ENCODE data around the gene HAX1.

Gene HAX1

GRCh38 chr1:154240294-154240833 is 32.1 kb upstream of the HAX1 start:
- peaks cover 59% of the 10 kb centered on the region for H3K79me2 ChIP-seq (ENCODE audit: control insufficient read depth, insufficient read depth, low read length, unreplicated experiment)

GRCh38 chr1:154241703-154242351 is 30.6 kb upstream of the HAX1 start:
- peaks cover 60% of the 10 kb centered on the region for H3K79me2 ChIP-seq (ENCODE audit: control insufficient read depth, insufficient read depth, low read length, unreplicated experiment)

More at GRCh38 chr1:154240294-154240833, 32.1 kb upstream of the HAX1 start:
- Histone ChIP-seq H3K4me3 (ENCODE audit: low read depth, low read length) (no peak overlapping the region), H3K36me3 (ENCODE audit: insufficient read depth, low read length) (peaks cover 65% of the 10 kb centered on the region), H3K27ac (ENCODE audit: low read depth, low read length) (no peak overlapping the region), H3K4me1 (ENCODE audit: control insufficient read depth, insufficient read depth, low read length, unreplicated experiment) (peaks cover 4% of the 10 kb centered on the region), H2AFZ (ENCODE audit: low read length, unreplicated experiment) (no peak overlapping the region), H3K27me3 (ENCODE audit: insufficient read depth, low read length) (no peaks in the 10 kb centered on the region)

GRCh38 chr1:154253671-154254070 is 18.8 kb upstream of the HAX1 start:
- H3K79me2 ChIP-seq (ENCODE audit: control insufficient read depth, insufficient read depth, low read length, unreplicated experiment), result peaks cover 2% of the 10 kb centered on the region
- H3K27me3 ChIP-seq (ENCODE audit: insufficient read depth, low read length), result no peaks in the 10 kb centered on the region
- H3K36me3 ChIP-seq (ENCODE audit: insufficient read depth, low read length), result peaks cover 66% of the 10 kb centered on the region
- no peak overlapping the region for H3K4me3 ChIP-seq (ENCODE audit: low read depth, low read length)
- no peak overlapping the region for H2AFZ ChIP-seq (ENCODE audit: low read length, unreplicated experiment)
- H3K27ac ChIP-seq (ENCODE audit: low read depth, low read length), result peak overlapping the region; percentile 13; the same call in 1 of the 2 replicates
- H3K4me1 ChIP-seq (ENCODE audit: control insufficient read depth, insufficient read depth, low read length, unreplicated experiment), result no peaks in the 10 kb centered on the region

More at GRCh38 chr1:154241703-154242351, 30.6 kb upstream of the HAX1 start:
- H3K27ac ChIP-seq (ENCODE audit: low read depth, low read length), result no peak overlapping the region
- H3K4me3 ChIP-seq (ENCODE audit: low read depth, low read length), result no peak overlapping the region
- H3K36me3 ChIP-seq (ENCODE audit: insufficient read depth, low read length), result peaks cover 64% of the 10 kb centered on the region
- H3K27me3 ChIP-seq (ENCODE audit: insufficient read depth, low read length), result no peaks in the 10 kb centered on the region
- H3K4me1 ChIP-seq (ENCODE audit: control insufficient read depth, insufficient read depth, low read length, unreplicated experiment), result peaks cover 4% of the 10 kb centered on the region
- H2AFZ ChIP-seq (ENCODE audit: low read length, unreplicated experiment), result no peak overlapping the region

GRCh38 chr1:154256686-154257085 is 15.7 kb upstream of the HAX1 start:
- peaks cover 71% of the 10 kb centered on the region for H3K36me3 ChIP-seq (ENCODE audit: insufficient read depth, low read length)
- H3K27ac ChIP-seq (ENCODE audit: low read depth, low read length), result no peak overlapping the region
- H3K4me1 ChIP-seq (ENCODE audit: control insufficient read depth, insufficient read depth, low read length, unreplicated experiment), result no peaks in the 10 kb centered on the region
- no peak overlapping the region for H3K4me3 ChIP-seq (ENCODE audit: low read depth, low read length)
- no peak overlapping the region for H2AFZ ChIP-seq (ENCODE audit: low read length, unreplicated experiment)
- no peaks in the 10 kb centered on the region for H3K27me3 ChIP-seq (ENCODE audit: insufficient read depth, low read length)
- peaks cover 2% of the 10 kb centered on the region for H3K79me2 ChIP-seq (ENCODE audit: control insufficient read depth, insufficient read depth, low read length, unreplicated experiment)

- Histone ChIP-seq H2AFZ (ENCODE audit: low read length, unreplicated experiment) (no peak overlapping the region), H3K4me1 (ENCODE audit: control insufficient read depth, insufficient read depth, low read length, unreplicated experiment) (peaks cover 3% of the 10 kb centered on the region), H3K27ac (ENCODE audit: low read depth, low read length) (no peak overlapping the region), H3K36me3 (ENCODE audit: insufficient read depth, low read length) (peaks cover 83% of the 10 kb centered on the region), H3K4me3 (ENCODE audit: low read depth, low read length) (no peak overlapping the region), H3K27me3 (ENCODE audit: insufficient read depth, low read length) (no peaks in the 10 kb centered on the region), H3K79me2 (ENCODE audit: control insufficient read depth, insufficient read depth, low read length, unreplicated experiment) (peaks cover 2% of the 10 kb centered on the region)
Observed at GRCh38 chr1:154258784-154259183, 13.6 kb upstream of the HAX1 start.

GRCh38 chr1:154260127-154260526 is 12.3 kb upstream of the HAX1 start:
- Histone ChIP-seq H3K27ac (ENCODE audit: low read depth, low read length) (no peak overlapping the region), H2AFZ (ENCODE audit: low read length, unreplicated experiment) (no peak overlapping the region), H3K4me1 (ENCODE audit: control insufficient read depth, insufficient read depth, low read length, unreplicated experiment) (peaks cover 4% of the 10 kb centered on the region), H3K27me3 (ENCODE audit: insufficient read depth, low read length) (no peaks in the 10 kb centered on the region), H3K4me3 (ENCODE audit: low read depth, low read length) (no peak overlapping the region), H3K79me2 (ENCODE audit: control insufficient read depth, insufficient read depth, low read length, unreplicated experiment) (peaks cover 2% of the 10 kb centered on the region), H3K36me3 (ENCODE audit: insufficient read depth, low read length) (peaks cover 78% of the 10 kb centered on the region)

GRCh38 chr1:154263465-154264332 is 8.7 kb upstream of the HAX1 start:
- Histone ChIP-seq H3K4me3 (ENCODE audit: low read depth, low read length) (no peak overlapping the region), H3K79me2 (ENCODE audit: control insufficient read depth, insufficient read depth, low read length, unreplicated experiment) (no peaks in the 10 kb centered on the region), H3K27me3 (ENCODE audit: insufficient read depth, low read length) (no peaks in the 10 kb centered on the region), H3K27ac (ENCODE audit: low read depth, low read length) (no peak overlapping the region), H2AFZ (ENCODE audit: low read length, unreplicated experiment) (no peak overlapping the region), H3K4me1 (ENCODE audit: control insufficient read depth, insufficient read depth, low read length, unreplicated experiment) (peaks cover 4% of the 10 kb centered on the region), H3K36me3 (ENCODE audit: insufficient read depth, low read length) (peaks cover 45% of the 10 kb centered on the region)

- H3K4me3 ChIP-seq (ENCODE audit: low read depth, low read length), result no peak overlapping the region
- peaks cover 41% of the 10 kb centered on the region for H3K36me3 ChIP-seq (ENCODE audit: insufficient read depth, low read length)
- H3K27ac ChIP-seq (ENCODE audit: low read depth, low read length), result no peak overlapping the region
- H3K27me3 ChIP-seq (ENCODE audit: insufficient read depth, low read length), result no peaks in the 10 kb centered on the region
- no peaks in the 10 kb centered on the region for H3K79me2 ChIP-seq (ENCODE audit: control insufficient read depth, insufficient read depth, low read length, unreplicated experiment)
- no peak overlapping the region for H2AFZ ChIP-seq (ENCODE audit: low read length, unreplicated experiment)
- peaks cover 4% of the 10 kb centered on the region for H3K4me1 ChIP-seq (ENCODE audit: control insufficient read depth, insufficient read depth, low read length, unreplicated experiment)
Observed at GRCh38 chr1:154264454-154264853, 8.0 kb upstream of the HAX1 start.

- Histone ChIP-seq H2AFZ (ENCODE audit: low read length, unreplicated experiment) (no peak overlapping the region), H3K27me3 (ENCODE audit: insufficient read depth, low read length) (no peaks in the 10 kb centered on the region), H3K36me3 (ENCODE audit: insufficient read depth, low read length) (peaks cover 30% of the 10 kb centered on the region), H3K4me3 (ENCODE audit: low read depth, low read length) (no peak overlapping the region), H3K79me2 (ENCODE audit: control insufficient read depth, insufficient read depth, low read length, unreplicated experiment) (no peaks in the 10 kb centered on the region), H3K27ac (ENCODE audit: low read depth, low read length) (no peak overlapping the region), H3K4me1 (ENCODE audit: control insufficient read depth, insufficient read depth, low read length, unreplicated experiment) (peaks cover 4% of the 10 kb centered on the region)
Observed at GRCh38 chr1:154265586-154265985, 6.8 kb upstream of the HAX1 start.

GRCh38 chr1:154270833-154271232 is 1.6 kb upstream of the HAX1 start:
- Histone ChIP-seq H3K79me2 (ENCODE audit: control insufficient read depth, insufficient read depth, low read length, unreplicated experiment) (peaks cover 12% of the 10 kb centered on the region), H3K4me1 (ENCODE audit: control insufficient read depth, insufficient read depth, low read length, unreplicated experiment) (peaks cover 9% of the 10 kb centered on the region), H2AFZ (ENCODE audit: low read length, unreplicated experiment) (no peak overlapping the region), H3K27me3 (ENCODE audit: insufficient read depth, low read length) (no peaks in the 10 kb centered on the region), H3K4me3 (ENCODE audit: low read depth, low read length) (no peak overlapping the region), H3K36me3 (ENCODE audit: insufficient read depth, low read length) (peaks cover 4% of the 10 kb centered on the region; the same call in 1 of the 2 replicates), H3K27ac (ENCODE audit: low read depth, low read length) (no peak overlapping the region)
